ENCODE results near the gene MOV10. TPM values are rescaled to one million over a fixed set of nuclear protein-coding genes. Genes with fewer than 3 reads are reported as not detected.

MOV10 gene
- total RNA-seq, 2 donors from 2014 or later, result 28.3 to 31.9 TPM

DNA sequence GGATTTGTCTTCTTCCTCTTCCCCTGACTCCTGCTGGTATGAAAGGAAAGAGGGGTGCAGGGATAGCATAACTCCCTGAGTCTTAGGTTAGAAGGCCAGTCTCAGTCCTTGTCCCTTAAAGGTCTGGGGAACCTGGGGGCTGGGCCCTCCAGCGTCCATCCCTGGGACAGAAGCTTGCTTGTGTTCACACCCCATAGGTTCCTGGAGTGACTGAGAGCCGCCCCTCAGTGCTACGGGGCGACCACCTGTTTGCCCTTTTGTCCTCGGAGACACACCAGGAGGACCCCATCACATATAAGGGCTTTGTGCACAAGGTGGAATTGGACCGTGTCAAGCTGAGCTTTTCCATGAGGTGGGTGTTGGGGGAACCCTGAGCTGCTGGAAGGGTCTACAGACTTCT is 19.4 kb downstream of the MOV10 start:
- DNase-seq (ENCODE audit: low spot score) (no peak), ATAC-seq (ENCODE audit: insufficient number of reproducible peaks, low FRiP score, low read depth) (no peak)
- TF ChIP-seq, protein P1, sequence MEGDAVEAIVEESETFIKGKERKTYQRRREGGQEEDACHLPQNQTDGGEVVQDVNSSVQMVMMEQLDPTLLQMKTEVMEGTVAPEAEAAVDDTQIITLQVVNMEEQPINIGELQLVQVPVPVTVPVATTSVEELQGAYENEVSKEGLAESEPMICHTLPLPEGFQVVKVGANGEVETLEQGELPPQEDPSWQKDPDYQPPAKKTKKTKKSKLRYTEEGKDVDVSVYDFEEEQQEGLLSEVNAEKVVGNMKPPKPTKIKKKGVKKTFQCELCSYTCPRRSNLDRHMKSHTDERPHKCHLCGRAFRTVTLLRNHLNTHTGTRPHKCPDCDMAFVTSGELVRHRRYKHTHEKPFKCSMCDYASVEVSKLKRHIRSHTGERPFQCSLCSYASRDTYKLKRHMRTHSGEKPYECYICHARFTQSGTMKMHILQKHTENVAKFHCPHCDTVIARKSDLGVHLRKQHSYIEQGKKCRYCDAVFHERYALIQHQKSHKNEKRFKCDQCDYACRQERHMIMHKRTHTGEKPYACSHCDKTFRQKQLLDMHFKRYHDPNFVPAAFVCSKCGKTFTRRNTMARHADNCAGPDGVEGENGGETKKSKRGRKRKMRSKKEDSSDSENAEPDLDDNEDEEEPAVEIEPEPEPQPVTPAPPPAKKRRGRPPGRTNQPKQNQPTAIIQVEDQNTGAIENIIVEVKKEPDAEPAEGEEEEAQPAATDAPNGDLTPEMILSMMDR (IDR thresholded peaks at IDR 0.05), result no peak
- Histone ChIP-seq H3K27ac (no peak overlapping the region), H3K4me3 (no peak overlapping the region), H3K27me3 (replicated peaks; ENCODE audit: insufficient read depth) (no peaks in the 10 kb centered on the region), H3K9me3 (no peaks in the 10 kb centered on the region), H3K4me1 (ENCODE audit: control insufficient read depth in 1 of 2, low read depth in 2 of 2) (no peaks in the 10 kb centered on the region), H3K36me3 (peaks cover 54% of the 10 kb centered on the region)

GRCh38 chr1:112694363-112694929 is 20.0 kb downstream of the MOV10 start:
- no peak for ATAC-seq (ENCODE audit: insufficient number of reproducible peaks, low FRiP score, low read depth)
- H3K4me1 ChIP-seq (ENCODE audit: control insufficient read depth in 1 of 2, low read depth in 2 of 2), result peaks cover 0 to 6% of the 10 kb centered on the region in 2 donors
- no peak for DNase-seq (ENCODE audit: low spot score)
- H3K4me3 ChIP-seq, result no peak overlapping the region
- H3K27ac ChIP-seq, result no peak overlapping the region
- no peaks in the 10 kb centered on the region for H3K27me3 ChIP-seq (replicated peaks; ENCODE audit: insufficient read depth)
- no peaks in the 10 kb centered on the region for H3K9me3 ChIP-seq
- H3K36me3 ChIP-seq, result peaks cover 54% of the 10 kb centered on the region
- TF ChIP-seq, protein P1 (IDR thresholded peaks at IDR 0.05), result no peak

DNA sequence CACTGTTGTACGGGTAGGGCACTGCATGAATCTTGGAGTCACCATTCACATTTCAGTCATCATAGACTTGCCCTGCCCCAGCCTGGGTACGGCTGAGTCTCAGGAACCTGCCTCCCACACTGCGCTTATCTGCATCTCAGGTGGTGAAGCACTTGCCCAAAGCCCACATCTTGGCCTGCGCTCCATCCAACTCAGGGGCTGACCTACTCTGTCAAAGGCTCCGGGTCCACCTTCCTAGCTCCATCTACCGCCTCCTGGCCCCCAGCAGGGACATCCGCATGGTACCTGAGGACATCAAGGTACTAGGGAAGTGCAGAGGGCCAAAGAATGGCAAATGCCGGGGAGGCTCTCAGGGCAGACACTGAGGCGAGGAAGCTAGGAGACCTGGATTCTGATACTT is 20.8 kb downstream of the MOV10 start:
- no peaks in the 10 kb centered on the region for H3K27me3 ChIP-seq (replicated peaks; ENCODE audit: insufficient read depth)
- H3K27ac ChIP-seq, result no peak overlapping the region
- H3K9me3 ChIP-seq, result no peaks in the 10 kb centered on the region
- TF ChIP-seq, protein P1 (IDR thresholded peaks at IDR 0.05), result no peak
- no peak overlapping the region for H3K4me3 ChIP-seq
- peaks cover 48% of the 10 kb centered on the region for H3K36me3 ChIP-seq
- no peak for DNase-seq (ENCODE audit: low spot score)
- peaks cover 4 to 14% of the 10 kb centered on the region in 2 donors for H3K4me1 ChIP-seq (ENCODE audit: control insufficient read depth in 1 of 2, low read depth in 2 of 2)
- no peak for ATAC-seq (ENCODE audit: insufficient number of reproducible peaks, low FRiP score, low read depth)

DNA sequence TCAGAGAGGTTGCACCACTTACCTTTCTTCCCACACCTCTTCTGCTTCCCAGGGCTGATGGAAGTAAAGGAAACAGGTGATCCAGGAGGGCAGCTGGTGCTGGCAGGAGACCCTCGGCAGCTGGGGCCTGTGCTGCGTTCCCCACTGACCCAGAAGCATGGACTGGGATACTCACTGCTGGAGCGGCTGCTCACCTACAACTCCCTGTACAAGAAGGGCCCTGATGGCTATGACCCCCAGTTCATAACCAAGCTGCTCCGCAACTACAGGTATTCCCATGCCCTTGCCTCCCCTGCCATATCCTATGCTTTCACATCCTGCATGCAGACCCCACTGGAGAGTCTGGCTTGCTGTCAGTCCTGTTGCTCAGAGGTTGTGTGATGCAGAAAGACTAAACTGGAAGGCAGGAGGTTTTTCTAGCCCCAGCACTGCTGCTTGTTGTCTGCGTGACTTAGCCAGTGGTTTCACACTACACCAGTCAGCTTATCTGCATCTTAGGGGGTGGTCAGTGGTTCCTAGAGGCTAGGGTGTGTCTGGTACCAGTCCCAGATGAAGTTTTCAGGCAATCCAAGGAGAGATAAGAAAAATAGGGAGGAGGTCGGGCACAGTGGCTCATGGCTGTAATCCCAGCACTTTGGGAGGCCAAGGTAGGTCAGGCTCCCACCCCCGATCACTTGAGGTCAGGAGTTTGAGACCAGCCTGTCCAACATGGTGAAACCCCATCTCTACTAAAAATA is 22.3 kb downstream of the MOV10 start:
- Histone ChIP-seq H3K9me3 (no peaks in the 10 kb centered on the region), H3K36me3 (peaks cover 44% of the 10 kb centered on the region), H3K27ac (no peak overlapping the region), H3K27me3 (replicated peaks; ENCODE audit: insufficient read depth) (no peaks in the 10 kb centered on the region), H3K4me1 (ENCODE audit: control insufficient read depth in 1 of 2, low read depth in 2 of 2) (peaks cover 14 to 29% of the 10 kb centered on the region in 2 donors), H3K4me3 (no peak overlapping the region)
- TF ChIP-seq, protein P1 (IDR thresholded peaks at IDR 0.05), result no peak
- no peak for ATAC-seq (ENCODE audit: insufficient number of reproducible peaks, low FRiP score, low read depth)
- DNase-seq (ENCODE audit: low spot score), result no peak

- Histone ChIP-seq H3K36me3 (peaks cover 49% of the 10 kb centered on the region), H3K9me3 (no peaks in the 10 kb centered on the region), H3K27me3 (replicated peaks; ENCODE audit: insufficient read depth) (no peaks in the 10 kb centered on the region), H3K4me3 (no peak overlapping the region), H3K4me1 (ENCODE audit: control insufficient read depth in 1 of 2, low read depth in 2 of 2) (peaks cover 14 to 39% of the 10 kb centered on the region in 2 donors), H3K27ac (no peak overlapping the region)
- ATAC-seq (ENCODE audit: insufficient number of reproducible peaks, low FRiP score, low read depth) (no peak), DNase-seq (ENCODE audit: low spot score) (no peak)
- TF ChIP-seq, protein P1 (IDR thresholded peaks at IDR 0.05), result no peak
Observed at GRCh38 chr1:112697781-112698201, 23.3 kb downstream of the MOV10 start.
